Spleen (tissue), 7 donors: Measurements from ENCODE around the gene RIN2.

Experiments used
- CTCF ChIP-seq, 11 experiments: fragments of 200-600 bp in 7 of 11; fragments of 450-650 bp in 4 of 11; sonication (generic) in 4 of 11; IDR thresholded peaks in 8 of 11; conservative IDR thresholded peaks in 3 of 11; 1 replicate in 7 of 11; 2 replicates in 4 of 11; pipeline versions ENCODE4 v1.4.0 to v1.8.0; 2016 to 2021; ENCODE audit warnings: antibody characterized with exemption in 11 of 11, inconsistent platforms in 4 of 11, mild to moderate bottlenecking in 1 of 11
- POLR2A ChIP-seq, 3 donors: fragments of 450-650 bp; IDR thresholded peaks; one replicate each; pipeline ENCODE4 v1.5.1; 2017; ENCODE audit warnings: antibody characterized with exemption in 3 of 3, mild to moderate bottlenecking in 1 of 3
- POLR2AphosphoS5 ChIP-seq, 3 donors: sonication (generic); formaldehyde crosslinking; IDR thresholded peaks; one replicate each; pipeline ENCODE4 v1.5.1; 2017; ENCODE audit warnings: antibody characterized with exemption in 3 of 3
- donor health status: DM: no; HTN: no; CAD: no; lungs with moderate emphysema.
- donor health status: DM: no; HTN: no; CAD: no.
- donor health status: DM: no; HTN: no; CAD: no.

- no peak for TF ChIP-seq POLR2AphosphoS5 (IDR thresholded peaks at IDR 0.05)
- TF ChIP-seq CTCF (IDR thresholded peaks at IDR 0.05 in 8 of 11, conservative IDR thresholded peaks at IDR 0.05 in 3 of 11): no peak
- TF ChIP-seq POLR2A (IDR thresholded peaks at IDR 0.05): no peak
These were observed 27.9 kb downstream of the RIN2 start for GRCh38 chr20:19785983-19786285.
